Kidney tubule cell (primary cell): Measurements from ENCODE around the gene ANKZF1.

Experiments
- DNase-seq: peaks from one replicate; pipeline ENCODE4 v3.0.0-alpha.2; 2018; ENCODE audit warnings: low spot score

Gene ANKZF1

GRCh38 chr2:219282943-219283581, 53.5 kb downstream of the ANKZF1 start:
- DNase-seq: no peak

- no peak for DNase-seq
Measured at GRCh38 chr2:219284501-219285372, 55.1 kb downstream of the ANKZF1 start.

- DNase-seq: no peak
Measured at GRCh38 chr2:219285373-219285735, 55.7 kb downstream of the ANKZF1 start.

GRCh38 chr2:219285894-219286425, 56.4 kb downstream of the ANKZF1 start:
- no peak for DNase-seq
